NK-92 (cell line): ENCODE results near the gene HERC2.

Source experiments
- DNase-seq: peaks from one replicate; lab custom pipeline; 2025; ENCODE audit not compliant: unreplicated experiment; lab: John Stamatoyannopoulos, UW

The HERC2 gene

DNA sequence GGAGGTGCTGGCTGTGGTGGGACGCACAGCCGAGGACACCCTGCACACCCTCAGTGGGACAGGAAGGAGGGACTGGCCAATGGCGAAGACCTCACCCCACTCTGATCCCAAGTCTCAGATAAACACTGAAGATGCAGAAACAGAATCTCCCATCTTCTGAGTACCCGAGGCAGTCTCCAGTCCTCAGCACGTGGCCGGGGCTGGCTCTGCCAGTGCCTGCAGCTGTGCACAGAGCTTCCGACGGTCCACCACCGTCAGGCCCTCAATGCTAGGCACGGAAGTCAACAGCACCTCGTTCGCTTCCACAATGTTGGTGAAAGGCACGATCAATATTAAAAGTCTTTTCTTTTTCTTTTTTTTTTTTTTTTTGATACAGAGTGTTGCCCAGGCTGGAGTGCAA lies 206.1 kb downstream of the HERC2 start:
- no peak for DNase-seq

DNA sequence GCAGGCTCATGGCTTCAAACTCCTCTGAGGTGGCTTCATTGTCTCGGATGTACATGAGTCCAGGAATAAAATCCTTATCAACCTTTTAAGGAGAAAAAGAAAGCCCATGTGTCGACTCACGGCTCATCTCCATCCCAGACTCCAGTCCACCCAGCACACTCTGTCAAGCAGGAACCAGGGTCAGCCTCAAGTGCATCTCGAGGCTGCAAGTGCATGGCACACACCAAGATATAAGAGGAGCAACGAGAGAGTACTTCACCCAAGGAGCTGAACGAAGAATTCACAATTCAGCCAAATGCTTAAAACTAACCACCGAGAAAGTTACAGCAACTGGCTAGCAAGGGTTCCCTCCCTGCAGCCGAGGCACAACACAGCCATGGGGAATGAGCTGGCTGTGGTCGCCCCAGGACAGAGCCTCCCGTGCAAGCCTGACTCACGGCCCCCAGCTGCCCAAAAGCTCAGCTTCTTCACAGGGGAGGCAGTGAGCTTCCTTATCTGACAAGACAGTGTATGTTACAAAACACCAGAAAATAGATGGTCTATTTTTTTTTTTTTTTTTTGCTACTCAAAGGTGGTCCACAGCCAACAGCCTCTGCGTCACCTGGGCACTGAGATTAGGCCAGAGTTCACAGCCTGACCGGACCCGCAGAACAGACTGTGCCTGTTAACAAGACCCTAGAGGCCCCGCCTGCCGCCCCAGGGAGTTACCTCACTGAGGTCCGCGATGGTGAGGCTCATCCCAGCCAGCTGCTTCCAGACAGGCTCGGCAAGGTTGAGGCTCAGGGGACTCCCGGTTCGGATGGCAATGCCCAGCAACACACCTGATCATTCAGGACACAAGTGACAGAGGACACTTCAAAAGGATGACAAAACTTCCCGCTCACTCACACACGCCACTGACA lies 207.0 kb downstream of the HERC2 start:
- DNase-seq, result no peak

DNA sequence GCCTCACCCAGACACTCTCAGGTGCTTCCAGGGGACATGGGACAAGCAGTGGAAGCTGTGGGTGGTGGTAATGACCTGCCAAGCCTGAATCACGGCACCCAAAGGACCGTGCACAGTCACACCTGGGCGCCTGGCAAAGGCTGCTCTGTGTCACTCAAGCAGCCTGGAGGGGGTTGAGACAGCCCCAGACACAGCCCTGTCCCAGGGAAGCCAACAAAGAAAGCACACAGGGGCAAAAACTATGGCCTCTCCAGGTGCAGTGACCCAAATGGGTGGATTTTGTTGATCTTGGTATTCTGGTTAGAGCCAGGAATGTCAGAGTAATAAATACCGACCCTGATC lies 207.9 kb downstream of the HERC2 start:
- no peak for DNase-seq

DNA sequence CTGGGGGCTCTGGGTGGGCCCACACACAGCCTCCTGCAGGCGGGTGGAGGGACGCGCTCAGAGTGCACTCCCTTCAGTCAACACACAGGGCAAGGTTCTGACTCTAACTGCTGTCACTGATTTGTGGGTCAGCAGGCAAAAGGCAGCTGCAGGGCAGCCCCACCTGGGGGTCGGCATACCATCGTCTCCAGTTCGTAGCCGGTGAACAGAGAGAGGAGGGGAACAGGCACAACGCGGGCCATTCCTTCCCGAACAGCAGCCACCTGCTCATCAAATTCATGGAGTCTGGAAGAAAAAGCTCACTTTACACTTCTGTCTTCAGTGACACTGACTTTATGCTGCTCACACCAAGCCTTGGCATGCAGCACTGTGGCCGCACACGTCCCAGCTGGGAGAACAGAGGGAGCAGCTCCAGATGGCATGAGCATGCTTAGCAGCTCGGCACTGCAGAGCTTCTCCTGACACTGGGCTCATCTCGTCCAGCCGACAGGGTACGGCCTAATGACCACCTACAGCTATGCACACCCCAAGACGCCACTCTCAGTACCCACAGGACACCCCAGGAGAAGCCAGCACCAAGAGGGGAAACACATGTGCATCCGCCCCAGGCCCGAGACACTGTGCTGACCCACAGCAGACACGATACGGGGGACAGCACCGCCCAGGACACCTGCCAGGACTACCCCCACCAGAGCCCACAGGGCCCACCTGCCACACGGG lies 208.4 kb downstream of the HERC2 start:
- DNase-seq, result no peak

DNA sequence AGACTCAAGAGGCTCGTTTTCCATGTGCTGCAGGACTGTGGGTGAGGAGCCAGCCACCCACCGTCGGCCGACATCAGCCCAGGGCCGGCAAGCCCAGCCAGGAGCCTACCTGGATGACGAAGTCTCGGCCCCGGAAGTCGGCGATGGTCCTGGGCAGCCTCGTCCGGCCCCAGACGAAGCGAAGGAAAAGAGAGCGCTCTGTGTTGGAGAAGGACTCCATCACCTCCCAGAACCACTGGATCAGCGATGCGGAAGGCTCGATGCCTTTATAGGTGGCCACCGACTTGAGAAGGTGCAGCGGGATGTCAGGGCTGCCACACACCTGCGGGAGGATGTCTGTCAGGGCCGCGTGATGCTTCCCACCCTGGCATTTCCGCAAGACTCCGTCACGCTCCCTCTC lies 209.0 kb downstream of the HERC2 start:
- DNase-seq, result no peak

DNA sequence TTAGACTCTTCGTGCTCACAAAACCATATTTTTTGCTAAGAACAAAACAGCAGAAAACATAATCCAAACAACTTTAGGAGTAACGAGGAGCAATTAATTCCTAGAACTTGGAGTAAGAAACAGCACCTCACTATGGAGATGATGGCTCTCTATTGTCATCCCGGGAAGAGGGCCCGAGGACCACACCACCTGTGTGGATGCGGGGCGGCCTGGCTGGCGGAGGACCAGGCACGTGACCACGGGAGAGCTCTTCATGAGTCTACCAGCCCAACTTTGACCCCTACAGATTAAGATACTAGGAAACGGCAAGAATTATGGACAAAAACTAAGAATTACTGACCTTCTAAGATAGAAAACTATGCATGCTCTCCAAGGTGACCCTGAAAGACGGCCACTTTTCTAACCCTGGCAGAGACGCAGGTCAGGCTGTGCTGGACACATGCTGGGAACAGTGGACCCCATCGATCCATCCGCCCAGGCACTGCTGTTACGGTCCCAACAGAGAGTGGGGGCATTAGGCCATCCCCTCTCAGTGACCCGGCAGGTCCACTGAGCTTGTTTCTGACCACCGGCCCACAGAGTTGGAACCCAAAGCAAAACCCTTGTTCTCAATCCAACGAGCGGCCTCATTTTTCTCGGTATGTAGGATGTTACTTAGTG lies 209.7 kb downstream of the HERC2 start:
- DNase-seq, result no peak

DNA sequence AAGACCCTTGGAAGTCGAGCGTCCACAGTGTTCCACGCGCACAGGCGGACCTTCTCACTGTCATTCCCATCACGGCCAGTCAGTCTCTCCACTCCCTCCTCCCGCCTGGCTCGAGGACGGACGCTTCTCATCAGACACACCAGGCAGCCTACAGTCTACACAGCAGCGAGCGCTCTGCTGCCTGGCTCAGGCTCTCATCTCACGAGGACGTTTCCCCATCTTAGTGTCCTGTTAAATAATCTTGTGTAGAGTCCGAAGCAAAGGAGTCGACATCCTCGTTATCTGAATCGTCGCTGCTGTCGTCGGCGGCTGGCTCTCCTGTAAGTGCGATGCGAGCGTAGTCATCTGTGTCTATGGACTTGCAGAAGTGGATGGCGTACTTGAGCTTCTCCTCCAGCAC lies 210.4 kb downstream of the HERC2 start:
- DNase-seq, result no peak

DNA sequence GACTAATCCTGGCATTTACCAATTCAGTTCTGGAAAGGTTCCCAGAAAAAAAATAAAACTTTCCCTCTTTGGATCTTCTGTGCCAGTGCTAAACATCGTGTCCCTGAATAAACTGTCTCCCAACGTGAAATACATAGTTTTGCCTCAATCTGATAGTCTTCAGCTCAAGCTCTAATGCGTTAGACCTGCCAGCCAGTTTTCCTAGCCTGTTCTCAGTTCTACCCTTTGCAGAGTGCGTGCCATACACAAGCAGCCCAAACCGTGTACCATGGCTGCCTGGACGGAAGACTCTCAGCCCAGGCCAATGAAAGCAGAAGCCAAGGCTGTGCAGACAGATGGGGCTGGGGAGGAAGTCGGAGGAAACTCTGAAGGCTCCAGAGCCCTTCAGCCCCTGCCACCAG lies 211.5 kb downstream of the HERC2 start:
- DNase-seq, result no peak

DNA sequence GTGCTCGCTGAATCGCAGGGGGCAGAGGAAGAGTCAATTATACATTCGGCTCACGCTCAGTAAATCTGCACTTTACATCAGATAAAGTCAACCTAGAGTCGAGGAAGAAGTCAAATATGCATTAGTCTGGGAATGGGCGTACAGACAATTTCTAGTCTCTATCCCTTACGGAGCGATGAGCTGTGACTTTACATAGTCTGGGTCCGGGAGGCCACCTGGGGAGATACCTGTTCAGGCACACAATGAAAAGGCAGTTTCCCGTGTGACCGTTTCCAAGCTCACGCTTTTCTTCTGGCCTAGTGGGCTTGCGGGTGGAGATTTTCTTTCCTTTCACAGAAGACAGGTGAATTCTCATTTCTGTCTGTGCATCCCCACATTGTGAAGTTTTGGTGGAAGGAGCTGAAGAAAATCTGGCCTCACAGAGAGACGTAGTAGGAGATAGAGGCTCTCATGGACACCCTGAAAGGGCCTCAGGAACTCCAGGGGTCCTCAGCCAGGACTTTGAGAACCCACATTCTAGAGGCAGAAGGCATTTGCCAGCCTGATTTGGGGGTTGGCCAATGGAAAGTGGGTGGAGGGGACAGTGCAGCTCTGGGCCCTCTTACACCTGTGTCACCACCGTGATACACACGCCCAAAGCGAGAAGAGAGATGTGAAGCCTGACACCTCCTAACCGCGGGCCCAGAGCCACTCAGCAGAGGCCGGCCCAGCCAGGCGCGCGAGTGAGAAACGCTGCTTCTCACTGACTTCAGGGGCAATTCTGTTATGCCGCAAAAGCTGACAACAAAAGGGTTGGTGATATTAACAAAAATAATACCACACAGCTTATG lies 212.1 kb downstream of the HERC2 start:
- DNase-seq, result no peak

DNA sequence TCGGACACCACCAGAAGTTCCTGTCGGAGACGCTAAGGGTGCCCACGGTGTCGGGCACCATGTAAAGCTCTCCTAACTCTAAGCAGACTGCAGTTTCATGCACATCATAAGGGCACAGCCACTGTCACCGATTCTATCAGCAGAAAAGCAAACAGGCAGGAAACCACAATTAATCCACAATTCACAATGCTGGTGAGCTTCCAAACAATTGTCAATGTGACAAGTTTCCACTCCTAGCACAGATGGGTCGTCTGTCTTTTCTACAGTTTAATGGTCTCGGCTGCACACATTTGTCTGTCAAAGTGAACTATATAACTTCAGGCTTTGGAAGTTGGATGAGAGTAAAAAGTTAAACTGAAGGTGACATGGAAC lies 214.1 kb downstream of the HERC2 start:
- DNase-seq, result no peak

DNA sequence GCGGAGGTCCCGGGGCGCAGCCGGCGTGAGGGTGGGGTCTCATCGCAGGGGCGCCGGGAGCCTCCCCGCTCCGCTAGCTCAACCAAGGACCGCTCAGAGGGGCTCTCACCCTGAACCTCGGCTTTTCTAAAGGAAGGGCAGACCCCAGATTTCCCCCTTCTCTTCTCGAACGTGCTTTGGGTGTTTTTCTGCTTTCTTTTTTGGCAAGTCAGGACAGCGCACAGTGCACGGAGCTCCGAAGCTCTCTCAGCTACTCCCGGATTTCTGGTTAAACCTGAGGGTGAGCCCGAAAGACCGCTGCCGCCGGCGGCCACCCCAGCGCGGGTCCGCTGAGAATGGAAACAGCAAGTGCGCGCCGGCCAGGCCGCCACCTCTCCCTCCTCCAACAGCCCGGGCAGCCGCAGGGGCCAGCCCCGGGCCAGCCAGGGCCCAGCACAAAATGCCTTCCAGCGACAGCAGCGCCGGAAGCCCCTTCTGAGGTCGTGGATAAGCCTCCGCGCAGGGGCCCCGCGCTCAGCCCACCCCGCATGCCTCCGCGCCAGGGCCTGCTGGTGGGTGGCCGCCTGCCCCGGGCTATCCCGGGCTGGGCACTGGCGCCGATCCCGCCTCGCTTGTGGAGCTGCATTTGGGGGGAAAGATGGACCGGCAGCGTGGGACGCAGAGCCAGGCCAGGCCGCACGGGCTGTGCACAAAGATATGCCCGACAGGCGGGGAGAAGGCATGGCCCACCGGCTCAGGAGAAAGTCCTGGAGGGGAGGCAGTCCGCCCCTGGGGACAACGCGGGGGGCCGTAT lies 214.7 kb downstream of the HERC2 start:
- no peak for DNase-seq

DNA sequence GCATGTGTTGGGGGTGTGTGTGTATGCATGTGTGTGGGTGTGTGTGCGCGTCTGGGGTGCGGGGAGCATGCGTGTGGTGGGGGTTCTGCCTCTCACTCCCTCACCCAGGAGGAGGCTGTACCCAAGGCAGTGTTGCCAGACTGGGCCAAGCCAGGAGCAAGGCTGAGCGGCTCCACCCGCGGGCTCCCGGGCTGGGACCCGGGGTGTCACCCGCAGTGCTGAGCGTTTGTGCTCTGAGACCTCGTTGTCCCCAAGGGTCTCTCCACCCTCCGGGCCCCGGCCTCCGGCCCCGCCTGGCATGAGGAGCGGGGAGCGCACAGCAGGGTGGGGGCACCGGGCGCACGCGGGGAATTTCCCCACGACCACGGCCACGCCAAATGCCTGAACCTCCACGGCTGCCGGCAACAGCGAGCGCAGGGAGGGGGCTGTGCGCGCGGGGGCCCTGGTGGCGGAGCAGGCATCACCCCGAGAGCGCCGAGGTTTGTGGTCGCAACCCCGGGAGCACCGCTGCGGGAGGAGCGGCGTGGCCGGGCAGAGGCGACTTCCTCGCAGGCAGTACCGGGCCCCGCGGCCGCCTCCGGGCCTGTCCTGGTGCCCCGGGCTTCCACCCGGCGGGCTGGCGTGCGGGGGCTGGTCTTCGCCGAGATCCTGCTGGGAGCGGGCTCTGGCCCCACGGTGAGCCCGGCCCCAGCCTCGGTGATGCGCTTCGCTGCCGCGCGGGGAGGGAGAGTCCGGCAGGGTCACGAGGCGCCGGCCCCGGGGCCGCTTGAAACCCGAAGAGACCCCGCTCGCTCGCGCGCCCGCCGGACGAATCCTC lies 215.5 kb downstream of the HERC2 start:
- no peak for DNase-seq

DNA sequence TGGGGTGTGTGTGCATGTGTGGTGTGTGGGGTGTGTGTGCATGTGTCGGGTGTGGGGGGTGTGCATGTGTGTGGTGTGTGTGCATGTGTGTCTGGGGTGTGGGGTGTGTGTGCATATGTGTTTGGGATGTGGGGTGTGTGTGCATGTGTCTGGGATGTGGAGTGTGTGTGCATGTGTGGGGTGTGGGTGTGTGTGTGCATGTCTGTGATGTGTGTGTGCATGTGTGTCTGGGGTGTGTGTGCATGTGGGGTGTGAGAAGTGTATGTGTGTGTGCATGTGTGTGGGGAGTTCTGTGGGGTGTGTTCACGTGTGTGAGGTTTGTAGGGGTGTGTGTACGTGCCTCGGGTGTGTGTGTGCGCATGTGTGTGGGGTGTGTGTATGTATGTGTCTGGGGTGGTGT lies 216.2 kb downstream of the HERC2 start:
- DNase-seq, result no peak

DNA sequence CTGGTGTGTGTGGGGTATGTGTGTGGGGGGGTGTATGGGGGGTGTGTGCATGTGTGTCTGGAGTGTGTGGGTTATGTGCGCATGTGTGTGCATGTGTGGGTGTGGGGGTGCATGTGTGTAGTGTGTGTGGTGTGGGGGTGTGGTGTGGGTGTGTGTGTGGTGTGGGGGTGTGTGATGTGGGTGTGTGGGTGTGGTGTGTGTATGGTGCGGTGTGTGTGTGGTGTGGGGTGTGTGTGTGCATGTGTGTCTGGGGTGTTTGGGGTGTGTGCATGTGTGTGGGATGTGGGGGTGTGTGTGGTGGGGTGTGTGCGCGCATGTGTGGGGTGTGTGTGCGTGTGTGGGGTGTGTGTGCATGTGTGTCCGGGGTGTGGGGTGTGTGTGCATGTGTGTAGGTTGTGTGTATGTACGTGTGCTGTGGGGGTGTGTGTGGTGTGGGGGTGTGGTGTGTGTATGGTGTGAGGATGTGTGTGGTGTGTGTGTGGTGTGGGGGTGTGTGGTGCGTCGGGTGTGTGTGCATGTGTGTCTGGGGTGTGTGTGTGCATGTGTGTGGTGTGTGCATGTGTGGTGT lies 216.7 kb downstream of the HERC2 start:
- DNase-seq, result no peak

DNA sequence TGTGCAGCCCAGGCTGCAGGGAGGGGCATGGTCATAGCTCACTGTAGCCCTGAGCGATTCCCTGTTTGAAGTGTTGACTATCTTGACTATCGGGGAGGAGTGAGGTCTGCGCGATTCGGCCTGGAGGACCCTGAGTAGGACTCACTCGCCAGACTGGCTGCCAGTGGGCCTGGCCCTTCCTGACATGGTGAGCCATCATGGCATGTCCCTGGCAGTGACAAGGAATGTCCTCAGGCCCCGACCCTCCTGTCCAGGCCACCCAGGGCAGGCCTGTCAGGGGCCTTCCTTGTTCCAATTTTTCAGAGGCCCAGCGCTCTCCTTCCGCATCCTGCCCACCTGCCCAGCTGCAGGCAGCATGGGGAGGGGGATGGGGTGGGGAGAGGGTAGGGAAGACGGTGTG lies 217.7 kb downstream of the HERC2 start:
- DNase-seq, result no peak

DNA sequence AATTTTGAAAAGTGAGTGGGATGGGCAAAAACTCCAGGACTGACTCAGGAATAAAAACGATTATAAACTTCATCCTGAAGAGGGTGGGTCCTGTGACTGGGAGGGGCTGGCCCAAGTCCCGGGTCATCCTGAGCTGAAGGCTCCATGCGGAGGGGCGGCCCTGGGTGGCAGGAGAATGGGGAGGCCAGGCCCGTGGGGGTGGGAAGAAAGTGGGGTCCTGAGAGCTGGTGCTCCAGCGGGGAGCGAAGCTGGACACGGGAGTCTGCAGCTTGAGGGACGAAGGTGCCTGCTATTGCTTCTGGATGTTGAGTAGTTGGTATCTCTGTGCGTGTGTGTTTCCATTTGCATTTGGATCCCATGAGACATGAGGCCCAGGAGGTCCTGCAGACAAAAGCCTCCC lies 218.1 kb downstream of the HERC2 start:
- no peak for DNase-seq

DNA sequence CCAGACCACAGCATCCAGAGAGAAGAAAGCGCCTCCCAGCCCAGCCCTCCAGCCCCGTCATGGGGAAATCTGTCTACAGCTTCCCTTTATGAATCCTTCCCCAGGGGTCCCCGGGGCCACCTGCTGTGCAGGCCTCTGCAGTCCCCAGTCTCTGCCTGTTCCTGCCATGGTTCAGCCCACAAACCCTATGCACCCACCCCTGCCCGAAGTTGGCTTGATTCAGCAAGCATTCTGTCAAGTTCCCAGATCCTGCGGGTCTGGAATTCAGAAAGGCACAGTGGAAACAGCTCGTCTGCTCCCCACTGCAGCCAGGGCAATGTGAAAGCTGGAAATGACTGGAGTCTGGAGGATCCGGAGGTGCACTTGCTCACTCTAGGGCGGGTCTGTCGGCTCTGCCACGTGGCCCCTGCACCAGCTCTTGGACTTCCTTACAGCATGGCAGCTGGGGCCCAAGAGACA lies 220.0 kb downstream of the HERC2 start:
- DNase-seq, result no peak

DNA sequence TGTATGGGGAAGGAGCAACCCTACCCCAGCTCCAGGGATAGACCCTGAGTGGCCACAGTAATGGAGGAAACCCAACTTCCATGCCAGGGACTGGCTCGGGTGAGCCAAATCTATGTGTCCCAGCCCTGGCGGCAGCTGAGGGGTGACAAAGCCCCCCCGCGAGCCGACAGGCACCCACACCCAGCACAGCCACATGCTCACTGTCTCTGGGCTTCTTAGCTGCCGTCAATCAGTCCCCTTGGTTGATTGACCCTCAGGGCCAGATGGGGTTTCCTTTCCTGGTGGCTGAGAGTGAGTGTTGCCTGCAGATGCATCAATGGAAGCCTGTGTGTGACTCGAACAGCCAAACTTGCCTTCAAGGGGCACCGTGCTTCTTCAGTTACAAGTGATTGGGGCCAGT lies 220.8 kb downstream of the HERC2 start:
- DNase-seq, result no peak

DNA sequence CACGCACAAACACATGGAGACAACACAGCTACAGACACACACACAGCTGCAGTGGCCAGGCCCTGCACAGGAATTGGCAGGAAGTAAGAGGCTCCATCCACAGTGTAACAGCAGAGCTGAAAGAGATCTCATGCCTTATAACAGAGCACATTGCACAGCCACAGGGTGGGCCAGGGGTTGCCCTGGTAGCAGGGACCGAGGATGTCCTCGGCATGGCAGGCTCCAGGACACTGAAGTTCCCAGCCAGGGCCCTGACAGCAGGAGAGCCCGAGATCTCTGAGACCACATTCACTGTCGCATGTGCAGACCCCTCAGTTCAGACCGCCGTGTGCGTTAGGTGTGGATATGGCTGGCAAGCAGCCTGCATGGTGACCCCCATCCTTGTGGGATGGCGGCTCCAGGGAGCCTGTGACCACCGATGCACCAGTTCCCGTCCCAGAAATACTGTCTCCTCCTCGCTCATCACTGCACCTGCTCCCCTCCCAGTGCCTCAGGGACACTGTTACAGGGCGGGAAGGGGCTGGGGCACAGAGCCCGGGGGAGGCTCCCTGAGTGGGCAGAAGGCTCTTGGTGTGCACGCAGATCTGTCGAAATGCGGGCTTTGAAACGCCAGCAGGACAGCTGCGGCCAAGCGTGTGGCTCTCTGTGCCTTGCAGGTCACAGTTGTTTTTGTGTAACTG lies 221.3 kb downstream of the HERC2 start:
- no peak for DNase-seq
